Astrocyte (in vitro differentiated cells and primary cell): ENCODE results near the gene SGCE.

Experiments used
- EZH2 ChIP-seq: IDR thresholded peaks from 2 replicates; pipeline ENCODE4 v1.6.1; 2012; ENCODE audit warnings: mild to moderate bottlenecking, low read length, inconsistent platforms; ENCODE audit not compliant: insufficient read depth
- TF ChIP-seq, protein P1 (sequence below): IDR thresholded peaks from 2 replicates; pipeline ENCODE4 v1.5.1; 2011; ENCODE audit warnings: low read depth, mild to moderate bottlenecking, inconsistent platforms, low read length, moderate library complexity; ENCODE audit not compliant: insufficient read depth

DNA sequence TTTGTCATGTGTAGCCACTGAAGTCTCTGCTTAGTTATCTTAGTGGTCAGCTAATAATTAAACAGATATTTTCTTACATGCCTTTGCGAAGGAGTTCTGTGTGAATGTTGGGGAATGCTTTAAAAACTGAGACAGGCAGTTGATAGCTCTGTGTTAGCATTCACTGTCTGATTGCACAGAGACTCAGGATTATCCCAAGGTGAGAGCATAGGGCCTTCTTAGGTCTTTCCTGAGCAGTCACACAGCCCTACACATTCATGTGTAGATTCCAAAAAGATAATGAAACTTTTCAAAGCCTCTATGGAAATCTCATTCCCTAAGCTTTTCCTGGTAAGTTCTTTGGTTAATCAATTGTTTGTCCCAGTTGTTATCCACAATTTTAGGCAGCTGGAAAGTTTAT is 78.6 kb downstream of the SGCE start:
- TF ChIP-seq EZH2: no peak
- TF ChIP-seq, protein P1, sequence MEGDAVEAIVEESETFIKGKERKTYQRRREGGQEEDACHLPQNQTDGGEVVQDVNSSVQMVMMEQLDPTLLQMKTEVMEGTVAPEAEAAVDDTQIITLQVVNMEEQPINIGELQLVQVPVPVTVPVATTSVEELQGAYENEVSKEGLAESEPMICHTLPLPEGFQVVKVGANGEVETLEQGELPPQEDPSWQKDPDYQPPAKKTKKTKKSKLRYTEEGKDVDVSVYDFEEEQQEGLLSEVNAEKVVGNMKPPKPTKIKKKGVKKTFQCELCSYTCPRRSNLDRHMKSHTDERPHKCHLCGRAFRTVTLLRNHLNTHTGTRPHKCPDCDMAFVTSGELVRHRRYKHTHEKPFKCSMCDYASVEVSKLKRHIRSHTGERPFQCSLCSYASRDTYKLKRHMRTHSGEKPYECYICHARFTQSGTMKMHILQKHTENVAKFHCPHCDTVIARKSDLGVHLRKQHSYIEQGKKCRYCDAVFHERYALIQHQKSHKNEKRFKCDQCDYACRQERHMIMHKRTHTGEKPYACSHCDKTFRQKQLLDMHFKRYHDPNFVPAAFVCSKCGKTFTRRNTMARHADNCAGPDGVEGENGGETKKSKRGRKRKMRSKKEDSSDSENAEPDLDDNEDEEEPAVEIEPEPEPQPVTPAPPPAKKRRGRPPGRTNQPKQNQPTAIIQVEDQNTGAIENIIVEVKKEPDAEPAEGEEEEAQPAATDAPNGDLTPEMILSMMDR: no peak
